Neuronal stem cell (in vitro differentiated cells): ENCODE measurements around the gene OTOF.

Experiments used
- DNase-seq: peaks from one replicate; pipeline ENCODE4 v3.0.0-alpha.2; 2013; ENCODE audit warnings: low spot score
- H2AFZ ChIP-seq: one replicate; pipeline ENCODE4 v1.6.1; 2013; ENCODE audit warnings: mild to moderate bottlenecking, low read length, inconsistent platforms
- H2AK5ac ChIP-seq: 2 replicates; pipeline ENCODE4 v1.6.1; 2013; ENCODE audit warnings: low read depth, mild to moderate bottlenecking, inconsistent platforms, low read length, moderate library complexity, mixed read lengths
- H2BK120ac ChIP-seq: 2 replicates; pipeline ENCODE4 v1.6.1; 2013; ENCODE audit warnings: low read depth, mild to moderate bottlenecking, inconsistent platforms, low read length, moderate library complexity, mixed read lengths
- H2BK12ac ChIP-seq: one replicate; pipeline ENCODE4 v1.6.1; 2013; ENCODE audit warnings: low read length, inconsistent platforms
- H2BK15ac ChIP-seq: 2 replicates; pipeline ENCODE4 v1.6.1; 2013; ENCODE audit warnings: mild to moderate bottlenecking, low read length, inconsistent platforms, mixed read lengths
- H2BK5ac ChIP-seq: one replicate; pipeline ENCODE4 v1.6.1; 2013; ENCODE audit warnings: inconsistent platforms, mild to moderate bottlenecking, low read length, moderate library complexity
- H3K14ac ChIP-seq: one replicate; pipeline ENCODE4 v1.6.1; 2013; ENCODE audit warnings: low read length, inconsistent platforms
- H3K18ac ChIP-seq: 2 replicates; pipeline ENCODE4 v1.6.1; 2013; ENCODE audit warnings: low read length, inconsistent platforms
- H3K23ac ChIP-seq: 2 replicates; pipeline ENCODE4 v1.6.1; 2013; ENCODE audit warnings: low read depth, mild to moderate bottlenecking, mixed read lengths, low read length, inconsistent platforms; ENCODE audit not compliant: poor library complexity
- H3K27ac ChIP-seq: replicated peaks from 3 replicates; pipeline ENCODE4 v1.5.1; 2013; ENCODE audit warnings: low read length, inconsistent platforms
- H3K27me3 ChIP-seq, 3 experiments: 2 replicates each; pipeline ENCODE4 v1.6.1; 2013; ENCODE audit warnings: low read length in 3 of 3, mild to moderate bottlenecking in 2 of 3, inconsistent platforms in 1 of 3, low read depth in 1 of 3, mixed read lengths in 1 of 3, moderate library complexity in 1 of 3; ENCODE audit not compliant: control insufficient read depth in 3 of 3, insufficient read depth in 3 of 3
- H3K36me3 ChIP-seq, 2 donors: replicated peaks in 1 of 2; 2 replicates each; pipeline ENCODE4 v1.6.1; 2013; ENCODE audit warnings: low read length in 2 of 2; ENCODE audit not compliant: control insufficient read depth in 2 of 2, insufficient read depth in 2 of 2
- H3K4ac ChIP-seq: 2 replicates; pipeline ENCODE4 v1.6.1; 2013; ENCODE audit warnings: inconsistent platforms, mild to moderate bottlenecking, low read length, moderate library complexity
- H3K4me1 ChIP-seq, 2 donors: 1 replicate in 1 of 2; 2 replicates in 1 of 2; pipeline ENCODE4 v1.6.1; 2013; ENCODE audit warnings: low read length in 2 of 2, low read depth in 1 of 2; ENCODE audit not compliant: control insufficient read depth in 2 of 2, insufficient read depth in 1 of 2
- H3K4me2 ChIP-seq: one replicate; pipeline ENCODE4 v1.6.1; 2013; ENCODE audit warnings: mild to moderate bottlenecking, low read length, inconsistent platforms; ENCODE audit not compliant: insufficient read depth, poor library complexity, severe bottlenecking
- H3K4me3 ChIP-seq, 2 donors: 2 replicates each; pipeline ENCODE4 v1.5.1; 2013; ENCODE audit warnings: low read length in 2 of 2, mild to moderate bottlenecking in 2 of 2, inconsistent platforms in 1 of 2, moderate library complexity in 1 of 2
- H3K79me1 ChIP-seq: one replicate; pipeline ENCODE4 v1.6.1; 2013; ENCODE audit warnings: low read depth, mild to moderate bottlenecking, inconsistent platforms, low read length, moderate library complexity
- H3K9ac ChIP-seq: one replicate; pipeline ENCODE4 v1.6.1; 2013; ENCODE audit warnings: mild to moderate bottlenecking, low read depth, low read length, inconsistent platforms; ENCODE audit not compliant: poor library complexity
- H3K9me3 ChIP-seq, 2 donors: replicated peaks in 1 of 2; 2 replicates each; pipeline versions ENCODE3 to v1.6.1; 2013; ENCODE audit warnings: low read length in 2 of 2, mild to moderate bottlenecking in 2 of 2, inconsistent platforms in 1 of 2, low read depth in 1 of 2, mixed read lengths in 1 of 2, moderate library complexity in 1 of 2; ENCODE audit not compliant: control insufficient read depth in 2 of 2, insufficient read depth in 1 of 2
- H4K8ac ChIP-seq: one replicate; pipeline ENCODE4 v1.6.1; 2013; ENCODE audit warnings: low read depth, mild to moderate bottlenecking, inconsistent platforms, low read length, moderate library complexity
- H4K91ac ChIP-seq: one replicate; pipeline ENCODE4 v1.6.1; 2013; ENCODE audit warnings: low read length, low read depth, mild to moderate bottlenecking, inconsistent platforms; ENCODE audit not compliant: poor library complexity
- WGBS, 2 donors: extraction: QIAGEN DNeasy Blood & Tissue Kit; methylation state at CpG; one replicate each; pipeline ENCODE4 v1.1.7; 2013; ENCODE audit warnings: missing lambda C conversion rate in 2 of 2, mixed read lengths in 1 of 2; ENCODE audit not compliant: insufficient read length in 2 of 2, insufficient replicate concordance in 1 of 2; ENCODE audit errors: extremely low coverage in 2 of 2; 5-methylcytosine and 5-hydroxymethylcytosine counted together

The OTOF gene

GRCh38 chr2:26477126-26477910 is 606 bp downstream of the OTOF start:
- peak overlapping the region; percentile 100 for H2BK12ac ChIP-seq
- peaks cover 12 to 15% of the 10 kb centered on the region in 2 donors for H3K4me1 ChIP-seq
- H3K27ac ChIP-seq = no peak overlapping the region
- H3K79me1 ChIP-seq = peaks cover 2% of the 10 kb centered on the region
- H2BK15ac ChIP-seq = peak overlapping the region; percentile 99
- H4K91ac ChIP-seq = no peak overlapping the region
- H3K36me3 ChIP-seq = no peaks in the 10 kb centered on the region
- peak overlapping the region; percentile 94 for H3K4ac ChIP-seq
- H3K9ac ChIP-seq = no peak overlapping the region
- H3K9me3 ChIP-seq = no peaks in the 10 kb centered on the region
- H2AK5ac ChIP-seq = peak overlapping the region; percentile 97
- no peak overlapping the region for H3K4me2 ChIP-seq
- H3K27me3 ChIP-seq = no peaks in the 10 kb centered on the region
- H3K14ac ChIP-seq = peak overlapping the region; percentile 90
- peak overlapping the region; percentile 4 for H2BK5ac ChIP-seq
- peak overlapping the region; percentile 95 for H3K18ac ChIP-seq
- WGBS, 2 donors = no CpG with 5 or more reads among the region's 33 CpGs
- no peak overlapping the region for H3K4me3 ChIP-seq
- H2AFZ ChIP-seq = peak overlapping the region; percentile 66
- peak overlapping the region; percentile 77 for H3K23ac ChIP-seq
- peak overlapping the region; percentile 99 for H4K8ac ChIP-seq
- peak overlapping the region; percentile 99 for H2BK120ac ChIP-seq
- DNase-seq = no peak

- Histone ChIP-seq H4K8ac (peak overlapping the region; percentile 88), H3K23ac (peak overlapping the region; percentile 76), H3K4me3 (no peak overlapping the region), H3K9ac (peak overlapping the region; percentile 54), H3K4ac (peak overlapping the region; percentile 94), H3K36me3 (peaks cover 0 to 5% of the 10 kb centered on the region in 2 donors), H4K91ac (peak overlapping the region; percentile 59), H2BK15ac (peak overlapping the region; percentile 97), H3K79me1 (peaks cover 4% of the 10 kb centered on the region), H3K14ac (peak overlapping the region; percentile 60), H3K4me1 (peaks cover 11 to 21% of the 10 kb centered on the region in 2 donors), H2AK5ac (peak overlapping the region; percentile 91), H2AFZ (peak overlapping the region; percentile 61), H3K4me2 (no peak overlapping the region), H2BK120ac (no peak overlapping the region), H3K27ac (peak overlapping the region; percentile 49), H2BK12ac (peak overlapping the region; percentile 88), H3K18ac (peak overlapping the region; percentile 96), H3K27me3 (no peaks in the 10 kb centered on the region), H2BK5ac (peak overlapping the region; percentile 27), H3K9me3 (peaks cover 0 to 6% of the 10 kb centered on the region in 2 donors)
- no peak for DNase-seq
- WGBS, 2 donors = no CpG with 5 or more reads among the region's 22 CpGs
Measured at GRCh38 chr2:26475832-26476501, 2.0 kb downstream of the OTOF start.

- H3K4me3 ChIP-seq = no peak overlapping the region
- no CpG with 5 or more reads among the region's 6 CpGs for WGBS, 2 donors
Measured at GRCh38 chr2:26475037-26475436, 2.9 kb downstream of the OTOF start.

DNA sequence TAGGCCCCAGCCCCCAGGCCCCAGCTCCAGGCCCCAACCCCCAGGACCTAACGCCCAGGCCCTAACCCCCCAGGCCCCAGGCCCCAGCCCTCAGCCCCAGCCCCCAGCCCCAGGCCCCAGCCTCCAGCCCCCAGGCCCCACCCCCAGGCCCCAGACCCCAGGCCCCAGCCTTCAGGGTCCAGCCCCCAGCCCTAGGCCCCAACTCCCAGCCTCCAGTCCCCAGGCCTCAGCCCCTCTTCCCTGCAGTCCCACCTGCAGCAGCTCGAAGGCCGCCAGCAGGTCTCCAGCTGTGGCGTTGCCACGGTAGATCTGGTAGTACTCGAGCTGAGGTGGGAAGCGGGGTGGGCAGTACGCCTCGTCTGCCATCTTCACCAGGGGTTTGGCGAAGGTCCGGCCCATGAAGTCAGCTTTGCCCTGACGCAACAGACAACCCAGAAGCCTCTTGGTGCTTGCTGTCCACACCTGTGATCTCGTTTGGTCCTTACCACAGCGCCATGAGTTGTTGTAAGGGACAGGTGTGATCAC is 3.6 kb downstream of the OTOF start:
- Histone ChIP-seq H4K91ac (no peak overlapping the region), H3K9me3 (peaks cover 7 to 10% of the 10 kb centered on the region in 2 donors), H2BK15ac (no peak overlapping the region), H3K4me1 (peaks cover 9 to 19% of the 10 kb centered on the region in 2 donors), H3K4me3 (no peak overlapping the region), H2BK5ac (no peak overlapping the region), H3K27me3 (no peaks in the 10 kb centered on the region), H3K4ac (no peak overlapping the region), H2AK5ac (no peak overlapping the region), H3K27ac (no peak overlapping the region), H3K14ac (no peak overlapping the region), H3K23ac (no peak overlapping the region), H3K79me1 (peaks cover 2% of the 10 kb centered on the region), H4K8ac (no peak overlapping the region), H2BK12ac (no peak overlapping the region), H3K36me3 (peaks cover 0 to 5% of the 10 kb centered on the region in 2 donors), H3K9ac (no peak overlapping the region), H3K18ac (peak overlapping the region; percentile 58), H3K4me2 (no peak overlapping the region), H2BK120ac (no peak overlapping the region), H2AFZ (no peak overlapping the region)
- DNase-seq = no peak
- WGBS, 2 donors = no CpG with 5 or more reads among the region's 14 CpGs

More at GRCh38 chr2:26475037-26475436, 2.9 kb downstream of the OTOF start:
- H3K9ac ChIP-seq = no peak overlapping the region
- peak overlapping the region; percentile 16 for H2BK15ac ChIP-seq
- no peak overlapping the region for H4K8ac ChIP-seq
- peaks cover 3 to 6% of the 10 kb centered on the region in 2 donors for H3K9me3 ChIP-seq
- peaks cover 9 to 21% of the 10 kb centered on the region in 2 donors for H3K4me1 ChIP-seq
- peaks cover 2% of the 10 kb centered on the region for H3K79me1 ChIP-seq
- no peak overlapping the region for H3K4ac ChIP-seq
- no peak overlapping the region for H3K23ac ChIP-seq
- H3K18ac ChIP-seq = no peak overlapping the region
- H3K14ac ChIP-seq = no peak overlapping the region
- no peak overlapping the region for H2BK120ac ChIP-seq
- peak overlapping the region; percentile 36 for H2BK12ac ChIP-seq
- no peak overlapping the region for H2AFZ ChIP-seq
- no peaks in the 10 kb centered on the region for H3K27me3 ChIP-seq
- no peak overlapping the region for H3K27ac ChIP-seq
- no peak overlapping the region for H4K91ac ChIP-seq
- H2AK5ac ChIP-seq = peak overlapping the region; percentile 91
- H2BK5ac ChIP-seq = no peak overlapping the region
- peaks cover 0 to 5% of the 10 kb centered on the region in 2 donors for H3K36me3 ChIP-seq
- no peak overlapping the region for H3K4me2 ChIP-seq
- DNase-seq = no peak
